Measurements from ENCODE around the gene AHRR.

AHRR gene

DNA sequence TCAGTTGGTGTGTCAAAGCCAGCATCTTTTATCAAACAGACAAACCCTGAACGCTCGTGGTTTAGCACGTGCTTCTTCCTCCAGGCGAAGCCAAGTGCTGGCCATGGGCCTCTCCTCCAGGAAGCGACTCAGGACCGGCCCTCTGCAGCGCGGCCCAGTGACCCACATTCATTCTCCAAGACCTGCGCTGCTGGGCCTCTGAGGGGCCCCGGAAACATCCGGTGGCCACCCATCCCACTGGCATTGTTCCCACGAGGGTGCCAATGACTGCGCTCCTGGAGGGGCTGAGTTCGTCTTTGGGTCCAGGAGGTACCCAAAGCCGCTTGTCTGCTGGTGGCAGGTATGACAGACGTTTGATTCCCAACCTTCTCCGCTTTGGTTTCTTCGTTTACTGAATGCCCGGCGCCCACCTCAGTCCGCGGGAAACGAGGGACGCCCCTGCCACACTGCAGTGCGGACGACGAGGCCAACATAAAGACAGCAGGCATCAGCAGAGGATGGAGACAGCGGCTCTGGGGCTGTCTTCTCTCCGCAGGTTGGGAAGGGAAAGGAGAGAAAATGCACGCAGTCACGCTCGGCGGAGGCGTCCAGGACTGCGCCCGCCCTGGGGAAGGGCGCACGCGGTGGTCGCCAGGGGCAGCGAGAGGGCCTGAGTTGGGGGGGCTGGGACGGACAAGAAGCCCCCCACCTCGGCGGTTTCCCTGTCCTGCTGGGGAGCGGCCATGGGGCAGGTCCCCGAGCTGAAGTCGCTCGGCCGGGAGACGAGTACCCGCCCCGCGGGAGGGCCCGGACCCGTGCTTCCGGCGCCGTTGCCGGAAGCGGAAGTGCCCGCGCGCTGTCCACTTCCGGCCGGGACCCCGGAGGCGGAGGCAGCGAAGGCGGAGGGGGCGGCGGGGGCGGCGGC lies 121.1 kb downstream of the AHRR start, which contains the start of gene EXOC3:
Gene EXOC3, plus strand, starts transcription at position 842 of the 904 bp plus-strand sequence. CDS start 3,030 bp downstream, outside the sequence.
- TF ChIP-seq, protein P1, sequence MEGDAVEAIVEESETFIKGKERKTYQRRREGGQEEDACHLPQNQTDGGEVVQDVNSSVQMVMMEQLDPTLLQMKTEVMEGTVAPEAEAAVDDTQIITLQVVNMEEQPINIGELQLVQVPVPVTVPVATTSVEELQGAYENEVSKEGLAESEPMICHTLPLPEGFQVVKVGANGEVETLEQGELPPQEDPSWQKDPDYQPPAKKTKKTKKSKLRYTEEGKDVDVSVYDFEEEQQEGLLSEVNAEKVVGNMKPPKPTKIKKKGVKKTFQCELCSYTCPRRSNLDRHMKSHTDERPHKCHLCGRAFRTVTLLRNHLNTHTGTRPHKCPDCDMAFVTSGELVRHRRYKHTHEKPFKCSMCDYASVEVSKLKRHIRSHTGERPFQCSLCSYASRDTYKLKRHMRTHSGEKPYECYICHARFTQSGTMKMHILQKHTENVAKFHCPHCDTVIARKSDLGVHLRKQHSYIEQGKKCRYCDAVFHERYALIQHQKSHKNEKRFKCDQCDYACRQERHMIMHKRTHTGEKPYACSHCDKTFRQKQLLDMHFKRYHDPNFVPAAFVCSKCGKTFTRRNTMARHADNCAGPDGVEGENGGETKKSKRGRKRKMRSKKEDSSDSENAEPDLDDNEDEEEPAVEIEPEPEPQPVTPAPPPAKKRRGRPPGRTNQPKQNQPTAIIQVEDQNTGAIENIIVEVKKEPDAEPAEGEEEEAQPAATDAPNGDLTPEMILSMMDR (IDR thresholded peaks at IDR 0.05; ENCODE audit: borderline replicate concordance, insufficient read depth, low read depth, low read length): 0 out of 2 replicates have a peak, but pooled peaks have one; percentile 3
- peak within 1 kb of the TSS; percentile 97 for H3K4me3 ChIP-seq (ENCODE audit: low read depth, low read length)

DNA sequence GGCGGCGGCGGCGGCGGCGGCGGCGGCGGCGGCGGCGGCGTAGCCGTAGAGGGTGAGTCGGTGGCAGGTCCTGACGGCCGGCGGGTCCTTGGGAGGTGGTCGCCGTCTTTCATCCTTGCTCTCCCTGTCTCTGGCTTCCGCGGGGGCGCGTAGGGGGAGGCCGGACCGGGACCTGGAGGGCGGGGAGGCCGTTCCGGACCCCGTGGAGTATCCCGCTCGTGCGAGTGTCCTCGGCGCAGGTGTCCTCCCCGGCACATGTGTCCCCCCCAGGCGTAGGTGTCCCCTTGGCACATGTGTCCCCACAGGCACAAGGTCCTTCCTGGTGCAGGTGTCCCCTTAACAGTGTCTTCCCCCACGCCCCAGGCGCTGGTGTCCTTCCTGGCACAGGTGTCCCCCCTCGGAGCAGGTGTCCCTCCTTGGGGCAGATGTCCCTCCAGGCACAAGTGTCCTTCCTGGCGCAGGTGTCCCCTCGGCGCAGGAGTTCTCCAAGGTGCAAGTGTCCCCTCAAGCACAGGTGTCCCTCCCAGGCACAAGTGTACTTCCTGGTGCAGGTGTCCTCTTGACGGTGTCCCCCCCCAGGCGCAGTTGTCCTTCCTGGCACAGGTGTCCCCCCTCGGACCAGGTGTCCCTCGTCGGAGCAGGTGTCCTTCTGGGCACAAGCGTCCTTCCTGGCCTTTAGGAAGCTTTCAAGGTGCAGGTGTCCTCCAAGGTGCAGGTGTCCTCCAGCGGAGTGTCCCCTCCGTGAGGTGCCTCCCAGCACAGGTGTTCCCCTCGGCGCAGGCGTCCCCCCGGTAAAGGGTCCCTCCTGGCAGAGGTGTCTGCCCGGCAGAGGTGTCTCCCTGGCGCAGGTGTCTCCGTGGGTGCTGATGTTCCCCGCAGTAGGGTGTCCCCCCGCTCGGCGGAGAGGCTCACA lies 122.0 kb downstream of the AHRR start:
- TF ChIP-seq, protein P1 (IDR thresholded peaks at IDR 0.05; ENCODE audit: borderline replicate concordance, insufficient read depth, low read depth, low read length): no peak
- peak overlapping the region; percentile 97 for H3K4me3 ChIP-seq (ENCODE audit: low read depth, low read length)

DNA sequence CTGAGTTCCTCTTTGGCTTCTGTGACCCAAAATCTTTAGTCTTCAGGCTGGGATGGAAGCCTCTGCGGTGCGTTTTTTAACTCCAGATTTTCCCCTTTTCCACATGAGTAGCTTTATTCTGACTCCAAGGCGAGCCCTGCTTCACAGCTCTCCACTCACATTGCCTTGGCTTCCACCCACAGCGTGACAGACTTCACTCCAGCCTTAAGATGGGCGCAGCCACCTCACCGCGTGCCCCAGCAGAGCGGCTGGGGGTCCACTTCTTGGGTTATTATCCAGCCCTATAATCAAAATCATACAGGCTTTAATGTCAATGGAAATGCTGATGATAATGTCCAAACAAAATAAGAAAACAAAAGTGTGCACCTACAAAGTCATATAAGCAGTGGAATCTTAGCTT lies 122.7 kb downstream of the AHRR start:
- no peak overlapping the region for H3K4me3 ChIP-seq (ENCODE audit: low read depth, low read length)
- TF ChIP-seq, protein P1 (IDR thresholded peaks at IDR 0.05; ENCODE audit: borderline replicate concordance, insufficient read depth, low read depth, low read length): no peak

DNA sequence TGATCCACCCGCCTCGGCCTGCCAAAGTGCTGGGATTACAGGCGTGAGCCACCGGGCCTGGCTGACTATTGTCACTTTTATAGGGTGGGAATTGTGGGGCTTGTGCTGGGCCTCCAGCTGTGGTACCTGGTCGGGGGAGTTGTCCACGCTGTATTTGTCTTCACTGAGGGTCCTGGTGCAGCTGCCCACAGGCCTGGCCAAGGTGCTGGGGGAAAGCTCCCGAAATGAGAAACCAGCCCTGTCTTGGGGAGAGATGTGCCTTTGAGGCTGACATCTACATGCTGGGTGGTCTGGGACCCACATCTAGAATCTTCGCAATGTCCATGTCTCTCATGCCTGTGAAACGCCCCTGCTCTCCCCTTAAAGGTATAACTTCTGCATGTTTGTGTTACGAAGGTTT lies 124.1 kb downstream of the AHRR start:
- TF ChIP-seq, protein P1 (IDR thresholded peaks at IDR 0.05; ENCODE audit: borderline replicate concordance, insufficient read depth, low read depth, low read length): no peak
- no peak overlapping the region for H3K4me3 ChIP-seq (ENCODE audit: low read depth, low read length)

DNA sequence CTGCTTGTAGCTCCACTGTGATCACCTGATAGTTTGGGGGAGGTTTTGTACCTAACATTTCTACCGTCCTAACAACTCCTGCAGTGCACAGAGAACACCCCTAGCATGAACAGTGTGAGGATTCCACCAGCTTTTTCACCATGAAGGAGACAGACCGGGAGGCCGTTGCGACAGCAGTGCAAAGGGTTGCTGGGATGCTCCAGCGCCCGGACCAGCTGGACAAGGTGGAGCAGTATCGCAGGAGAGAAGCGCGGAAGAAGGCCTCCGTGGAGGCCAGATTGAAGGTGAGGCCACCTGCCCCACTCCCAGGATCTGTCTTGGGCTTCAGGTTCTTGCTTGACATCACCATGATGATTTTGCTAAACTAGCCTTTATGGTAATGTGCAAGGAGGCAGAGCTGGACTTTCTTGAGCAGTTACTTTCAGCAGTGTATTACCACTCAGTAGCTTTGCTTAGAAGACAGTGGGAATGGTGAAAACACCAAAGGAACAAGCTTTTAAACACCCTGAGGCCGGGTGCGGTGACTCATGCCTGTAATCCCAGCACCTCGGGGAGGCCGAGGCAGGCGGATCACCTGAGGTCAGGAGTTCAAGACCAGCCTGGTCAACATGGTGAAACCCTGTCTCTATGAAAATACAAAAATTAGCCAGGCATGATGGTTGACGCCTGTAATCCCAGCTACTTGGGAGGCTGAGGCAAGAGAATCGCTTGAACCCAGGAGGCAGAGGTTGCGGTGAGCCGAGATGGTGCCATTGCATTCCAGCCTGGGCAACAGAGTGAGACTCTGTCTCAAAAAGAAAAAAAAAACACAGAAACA lies 124.8 kb downstream of the AHRR start:
- TF ChIP-seq, protein P1 (IDR thresholded peaks at IDR 0.05; ENCODE audit: borderline replicate concordance, insufficient read depth, low read depth, low read length): no peak
- no peak overlapping the region for H3K4me3 ChIP-seq (ENCODE audit: low read depth, low read length)

DNA sequence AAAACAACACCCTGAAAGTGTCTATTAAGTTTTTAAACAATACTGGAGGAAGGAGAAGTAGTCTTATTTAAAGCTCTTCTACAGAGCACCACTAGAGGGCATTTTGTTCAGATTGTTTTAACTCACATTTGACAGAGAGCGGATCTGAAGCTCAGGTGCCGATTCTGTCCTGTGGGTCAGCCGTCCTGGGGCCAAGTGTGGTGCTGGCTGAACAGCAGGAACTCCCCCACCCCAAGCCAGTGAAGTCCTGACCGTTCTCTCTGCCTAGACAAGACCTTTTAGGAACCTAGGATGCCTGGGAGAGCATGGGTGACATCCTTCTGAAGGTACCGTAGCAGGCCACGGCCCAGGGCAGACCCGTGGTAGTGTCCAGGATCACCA lies 125.4 kb downstream of the AHRR start:
- TF ChIP-seq, protein P1 (IDR thresholded peaks at IDR 0.05; ENCODE audit: borderline replicate concordance, insufficient read depth, low read depth, low read length): peak; percentile 47; the same call in 1 of the 2 replicates
- H3K4me3 ChIP-seq (ENCODE audit: low read depth, low read length): no peak overlapping the region
